D721Med (cell line): Measurements from ENCODE around the gene KRT9.
"Not testable (repeated sequence)": the region's sequence is repeated elsewhere in the genome, so short reads cannot be mapped to it uniquely, and the experiment has no call there.

Experiments
- DNase-seq: peaks from one replicate; pipeline ENCODE4 v3.0.0; 2011; ENCODE audit warnings: low spot score; ENCODE audit not compliant: insufficient read length
- FAIRE-seq: peaks from 2 replicates; lab custom pipeline; 2011; peaks lifted over from hg19 to GRCh38; lab: Jason Lieb, UNC
- TF ChIP-seq, protein P1 (sequence below): IDR thresholded peaks from 2 replicates; pipeline ENCODE4 v1.5.1; 2012; ENCODE audit warnings: mild to moderate bottlenecking, control low read depth; ENCODE audit not compliant: insufficient read depth; ENCODE audit errors: missing control alignments

Gene KRT9

DNA sequence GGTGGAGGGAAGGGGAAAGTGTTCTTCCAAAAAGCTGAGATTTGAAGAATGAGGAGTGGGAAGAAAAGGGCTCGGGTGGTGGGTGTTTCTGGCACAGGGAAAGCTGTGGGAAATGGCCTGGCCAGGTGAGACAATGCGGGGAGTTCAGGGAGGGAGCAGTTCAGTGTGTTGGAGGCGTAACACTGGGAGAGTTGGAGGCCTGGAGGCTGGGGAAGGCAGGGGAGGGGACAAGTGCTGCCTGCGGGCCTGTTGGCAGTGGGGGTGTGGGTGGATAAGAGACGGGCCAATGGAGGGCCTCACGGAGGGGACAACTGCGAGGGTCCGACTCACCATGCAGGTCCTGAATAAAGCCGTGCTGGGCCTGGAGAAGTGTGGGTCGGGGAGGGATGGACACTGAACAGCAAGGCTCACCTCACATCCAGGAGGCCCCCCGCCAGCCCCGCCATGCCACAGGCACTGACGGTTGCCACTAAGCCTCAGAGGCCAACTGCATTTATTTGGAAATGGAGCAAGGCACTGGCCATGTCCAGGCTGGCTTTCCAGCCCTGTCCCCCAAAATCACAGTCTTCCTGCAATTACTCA, 25.9 kb downstream of the KRT9 start:
- TF ChIP-seq, protein P1, sequence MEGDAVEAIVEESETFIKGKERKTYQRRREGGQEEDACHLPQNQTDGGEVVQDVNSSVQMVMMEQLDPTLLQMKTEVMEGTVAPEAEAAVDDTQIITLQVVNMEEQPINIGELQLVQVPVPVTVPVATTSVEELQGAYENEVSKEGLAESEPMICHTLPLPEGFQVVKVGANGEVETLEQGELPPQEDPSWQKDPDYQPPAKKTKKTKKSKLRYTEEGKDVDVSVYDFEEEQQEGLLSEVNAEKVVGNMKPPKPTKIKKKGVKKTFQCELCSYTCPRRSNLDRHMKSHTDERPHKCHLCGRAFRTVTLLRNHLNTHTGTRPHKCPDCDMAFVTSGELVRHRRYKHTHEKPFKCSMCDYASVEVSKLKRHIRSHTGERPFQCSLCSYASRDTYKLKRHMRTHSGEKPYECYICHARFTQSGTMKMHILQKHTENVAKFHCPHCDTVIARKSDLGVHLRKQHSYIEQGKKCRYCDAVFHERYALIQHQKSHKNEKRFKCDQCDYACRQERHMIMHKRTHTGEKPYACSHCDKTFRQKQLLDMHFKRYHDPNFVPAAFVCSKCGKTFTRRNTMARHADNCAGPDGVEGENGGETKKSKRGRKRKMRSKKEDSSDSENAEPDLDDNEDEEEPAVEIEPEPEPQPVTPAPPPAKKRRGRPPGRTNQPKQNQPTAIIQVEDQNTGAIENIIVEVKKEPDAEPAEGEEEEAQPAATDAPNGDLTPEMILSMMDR: no peak
- FAIRE-seq: no peak
- no peak for DNase-seq

GRCh38 chr17:41544935-41545334, 26.9 kb downstream of the KRT9 start:
- TF ChIP-seq, protein P1: no peak
- no peak for DNase-seq
- FAIRE-seq: no peak

DNA sequence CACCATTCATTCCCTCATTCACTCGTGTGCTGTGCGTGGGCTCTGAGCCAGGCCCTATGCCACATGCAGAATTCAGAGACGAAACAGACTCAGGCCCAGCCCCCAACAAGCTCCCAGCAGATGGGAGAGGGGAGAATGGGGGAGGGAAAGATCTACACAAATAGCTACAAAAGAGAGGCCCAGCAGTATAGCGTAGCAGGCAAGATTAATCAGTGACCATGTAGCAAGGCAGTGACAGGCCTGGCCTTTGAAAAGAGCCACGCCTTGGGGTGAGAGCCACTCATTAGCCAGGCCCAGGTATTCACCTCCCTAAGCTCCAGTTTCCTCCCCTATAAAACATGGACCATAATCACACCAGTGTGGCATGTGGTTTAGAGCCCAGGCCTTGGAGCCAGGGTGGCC, 27.4 kb downstream of the KRT9 start:
- TF ChIP-seq, protein P1: no peak
- FAIRE-seq: no peak
- no peak for DNase-seq

DNA sequence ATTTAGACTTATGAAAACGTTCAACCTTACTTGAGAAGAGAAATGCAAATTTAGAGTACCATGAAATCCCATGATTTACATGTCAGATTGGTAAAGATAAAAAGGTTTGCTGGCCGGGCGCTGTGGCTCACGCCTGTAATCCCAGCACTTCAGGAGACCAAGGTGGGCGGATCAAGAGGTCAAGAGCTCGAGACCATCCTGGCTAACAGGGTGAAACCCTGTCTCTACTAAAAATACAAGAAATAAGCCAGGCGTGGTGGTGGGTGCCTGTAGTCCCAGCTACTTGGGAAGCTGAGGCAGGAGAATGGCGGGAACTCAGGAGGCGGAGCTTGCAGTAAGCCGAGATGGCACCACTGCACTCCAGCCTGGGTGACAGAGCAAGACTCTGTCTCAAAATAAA, 29.1 kb downstream of the KRT9 start:
- FAIRE-seq, DNase-seq: not testable (repeated sequence)

GRCh38 chr17:41542357-41542756, 29.5 kb downstream of the KRT9 start:
- TF ChIP-seq, protein P1: no peak
- no peak for FAIRE-seq

DNA sequence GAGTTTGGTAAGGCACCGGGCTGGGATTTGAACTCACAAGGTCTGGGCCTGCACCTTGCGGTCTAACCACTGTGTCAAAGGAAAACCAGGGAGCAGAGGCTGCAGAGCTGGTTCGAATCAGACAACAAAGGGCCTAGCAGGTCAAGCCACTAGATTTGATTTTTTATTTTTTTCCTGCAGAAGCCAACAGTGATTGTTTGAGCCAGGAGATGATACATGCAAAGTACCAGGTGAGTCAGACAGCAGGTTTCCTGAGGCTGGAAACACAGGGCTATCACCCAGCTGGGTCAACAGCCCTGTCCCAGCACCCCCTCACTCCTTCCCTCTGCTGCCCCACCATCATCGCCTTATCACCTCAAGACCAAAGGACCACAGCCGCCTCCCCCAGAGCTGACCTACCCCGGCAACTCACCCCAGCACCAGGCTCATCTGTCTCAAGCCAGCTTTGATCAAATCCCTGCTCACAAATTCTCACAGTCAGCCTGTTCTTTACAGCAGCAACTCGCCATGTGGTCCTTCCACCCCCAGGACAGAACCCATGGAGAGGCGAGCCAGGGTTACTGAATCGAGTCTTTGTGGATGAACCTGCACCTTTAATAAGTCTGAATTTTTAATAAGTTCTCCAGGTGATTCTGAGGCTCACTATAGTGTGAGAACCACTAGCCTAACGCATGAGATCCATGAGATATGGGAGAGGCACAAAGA, 30.8 kb downstream of the KRT9 start:
- FAIRE-seq (no peak), DNase-seq (no peak)
- TF ChIP-seq, protein P1: no peak

More at GRCh38 chr17:41542357-41542756, 29.5 kb downstream of the KRT9 start:
- no peak for DNase-seq

- no peak for DNase-seq
- FAIRE-seq: no peak
- TF ChIP-seq, protein P1: no peak
These were observed 31.7 kb downstream of the KRT9 start for GRCh38 chr17:41539979-41540701.
